DOHH2 (cell line): ENCODE results near the gene MT1H.

Experiments used
- EZH2phosphoT487 ChIP-seq: fragments of 200-600 bp; sonication (generic); IDR thresholded peaks from 2 replicates; pipeline ENCODE4 v1.6.1; 2017; ENCODE audit warnings: borderline replicate concordance, mild to moderate bottlenecking, antibody characterized with exemption, low read length, moderate library complexity, mixed read lengths
- TF ChIP-seq, protein P1 (sequence below): fragments of 200-600 bp; sonication (generic); IDR thresholded peaks from one replicate; pipeline ENCODE4 v1.5.1; 2014; ENCODE audit warnings: antibody characterized with exemption, mild to moderate bottlenecking, low read depth, low read length; ENCODE audit not compliant: poor library complexity, severe bottlenecking

GRCh38 chr16:56635441-56635967 is 34.1 kb upstream of the MT1H start:
- TF ChIP-seq, protein P1, sequence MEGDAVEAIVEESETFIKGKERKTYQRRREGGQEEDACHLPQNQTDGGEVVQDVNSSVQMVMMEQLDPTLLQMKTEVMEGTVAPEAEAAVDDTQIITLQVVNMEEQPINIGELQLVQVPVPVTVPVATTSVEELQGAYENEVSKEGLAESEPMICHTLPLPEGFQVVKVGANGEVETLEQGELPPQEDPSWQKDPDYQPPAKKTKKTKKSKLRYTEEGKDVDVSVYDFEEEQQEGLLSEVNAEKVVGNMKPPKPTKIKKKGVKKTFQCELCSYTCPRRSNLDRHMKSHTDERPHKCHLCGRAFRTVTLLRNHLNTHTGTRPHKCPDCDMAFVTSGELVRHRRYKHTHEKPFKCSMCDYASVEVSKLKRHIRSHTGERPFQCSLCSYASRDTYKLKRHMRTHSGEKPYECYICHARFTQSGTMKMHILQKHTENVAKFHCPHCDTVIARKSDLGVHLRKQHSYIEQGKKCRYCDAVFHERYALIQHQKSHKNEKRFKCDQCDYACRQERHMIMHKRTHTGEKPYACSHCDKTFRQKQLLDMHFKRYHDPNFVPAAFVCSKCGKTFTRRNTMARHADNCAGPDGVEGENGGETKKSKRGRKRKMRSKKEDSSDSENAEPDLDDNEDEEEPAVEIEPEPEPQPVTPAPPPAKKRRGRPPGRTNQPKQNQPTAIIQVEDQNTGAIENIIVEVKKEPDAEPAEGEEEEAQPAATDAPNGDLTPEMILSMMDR = no peak
- TF ChIP-seq EZH2phosphoT487 = no peak
